Measurements from ENCODE around the gene F2.

F2 gene

GRCh38 chr11:46681814-46682213 is 37.2 kb upstream of the F2 start:
- no peaks in the 10 kb centered on the region for H3K27me3 ChIP-seq (ENCODE audit: insufficient read depth, poor library complexity, severe bottlenecking)
- DNase-seq (ENCODE audit: low read depth in 1 of 2, low spot score in 1 of 2): no peak
- H3K27ac ChIP-seq (replicated peaks): no peak overlapping the region
- no peak overlapping the region for H3K4me3 ChIP-seq (replicated peaks; ENCODE audit: insufficient read depth, low read length)
- TF ChIP-seq POLR2AphosphoS5 (IDR thresholded peaks at IDR 0.05; ENCODE audit: low read depth) (no peak), GABPA (IDR thresholded peaks at IDR 0.05; ENCODE audit: low read depth) (no peak), CTCF (IDR thresholded peaks at IDR 0.05; ENCODE audit: insufficient read depth, low read length) (no peak), SPI1 (IDR thresholded peaks at IDR 0.05; ENCODE audit: borderline replicate concordance, low read depth) (no peak), REST (IDR thresholded peaks at IDR 0.05; ENCODE audit: insufficient replicate concordance, low read depth) (no peak)

GRCh38 chr11:46682773-46683752 is 36.0 kb upstream of the F2 start:
- TF ChIP-seq GABPA (IDR thresholded peaks at IDR 0.05; ENCODE audit: low read depth): no peak
- no peak for TF ChIP-seq SPI1 (IDR thresholded peaks at IDR 0.05; ENCODE audit: borderline replicate concordance, low read depth)
- no peak for TF ChIP-seq REST (IDR thresholded peaks at IDR 0.05; ENCODE audit: insufficient replicate concordance, low read depth)
- TF ChIP-seq CTCF (IDR thresholded peaks at IDR 0.05; ENCODE audit: insufficient read depth, low read length): no peak
- TF ChIP-seq POLR2AphosphoS5 (IDR thresholded peaks at IDR 0.05; ENCODE audit: low read depth): no peak
- Histone ChIP-seq H3K27ac (replicated peaks) (no peak overlapping the region), H3K27me3 (ENCODE audit: insufficient read depth, poor library complexity, severe bottlenecking) (no peaks in the 10 kb centered on the region), H3K4me3 (replicated peaks; ENCODE audit: insufficient read depth, low read length) (no peak overlapping the region)
- DNase-seq (ENCODE audit: low read depth in 1 of 2, low spot score in 1 of 2): no peak

- no peak for DNase-seq (ENCODE audit: low read depth in 1 of 2, low spot score in 1 of 2)
- Histone ChIP-seq H3K27ac (replicated peaks) (no peak overlapping the region), H3K4me3 (replicated peaks; ENCODE audit: insufficient read depth, low read length) (no peak overlapping the region), H3K27me3 (ENCODE audit: insufficient read depth, poor library complexity, severe bottlenecking) (no peaks in the 10 kb centered on the region)
- TF ChIP-seq GABPA (IDR thresholded peaks at IDR 0.05; ENCODE audit: low read depth) (no peak), POLR2AphosphoS5 (IDR thresholded peaks at IDR 0.05; ENCODE audit: low read depth) (no peak), CTCF (IDR thresholded peaks at IDR 0.05; ENCODE audit: insufficient read depth, low read length) (no peak), REST (IDR thresholded peaks at IDR 0.05; ENCODE audit: insufficient replicate concordance, low read depth) (no peak), SPI1 (IDR thresholded peaks at IDR 0.05; ENCODE audit: borderline replicate concordance, low read depth) (no peak)
Measured at GRCh38 chr11:46684367-46684766, 34.6 kb upstream of the F2 start.
